ENCODE results near the gene LMBR1L.

Gene LMBR1L

GRCh38 chr12:49051777-49052438, 58.7 kb downstream of the LMBR1L start:
- DNase-seq = no peak

GRCh38 chr12:49051373-49051764, 59.3 kb downstream of the LMBR1L start:
- no peak for DNase-seq

GRCh38 chr12:49050507-49051372, 59.9 kb downstream of the LMBR1L start:
- no peak for DNase-seq

GRCh38 chr12:49049566-49050224, 61.0 kb downstream of the LMBR1L start:
- no peak for DNase-seq

GRCh38 chr12:49048953-49049352, 61.7 kb downstream of the LMBR1L start:
- DNase-seq = no peak

Data from NCI-H748 treated with DMSO at 0.1 percent for 48 hours (cell line).